Limb (tissue), 2 donors: ENCODE data around the gene POU2AF3.
"Not testable (repeated sequence)": the region's sequence is repeated elsewhere in the genome, so short reads cannot be mapped to it uniquely, and the experiment has no call there.

ENCODE experiments used
- DNase-seq, 2 donors: peaks; one replicate each; pipeline ENCODE4 v3.0.0-alpha.2; 2016; ENCODE audit errors: extremely low spot score in 2 of 2

POU2AF3 gene, protein sequence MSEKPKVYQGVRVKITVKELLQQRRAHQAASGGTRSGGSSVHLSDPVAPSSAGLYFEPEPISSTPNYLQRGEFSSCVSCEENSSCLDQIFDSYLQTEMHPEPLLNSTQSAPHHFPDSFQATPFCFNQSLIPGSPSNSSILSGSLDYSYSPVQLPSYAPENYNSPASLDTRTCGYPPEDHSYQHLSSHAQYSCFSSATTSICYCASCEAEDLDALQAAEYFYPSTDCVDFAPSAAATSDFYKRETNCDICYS

DNA sequence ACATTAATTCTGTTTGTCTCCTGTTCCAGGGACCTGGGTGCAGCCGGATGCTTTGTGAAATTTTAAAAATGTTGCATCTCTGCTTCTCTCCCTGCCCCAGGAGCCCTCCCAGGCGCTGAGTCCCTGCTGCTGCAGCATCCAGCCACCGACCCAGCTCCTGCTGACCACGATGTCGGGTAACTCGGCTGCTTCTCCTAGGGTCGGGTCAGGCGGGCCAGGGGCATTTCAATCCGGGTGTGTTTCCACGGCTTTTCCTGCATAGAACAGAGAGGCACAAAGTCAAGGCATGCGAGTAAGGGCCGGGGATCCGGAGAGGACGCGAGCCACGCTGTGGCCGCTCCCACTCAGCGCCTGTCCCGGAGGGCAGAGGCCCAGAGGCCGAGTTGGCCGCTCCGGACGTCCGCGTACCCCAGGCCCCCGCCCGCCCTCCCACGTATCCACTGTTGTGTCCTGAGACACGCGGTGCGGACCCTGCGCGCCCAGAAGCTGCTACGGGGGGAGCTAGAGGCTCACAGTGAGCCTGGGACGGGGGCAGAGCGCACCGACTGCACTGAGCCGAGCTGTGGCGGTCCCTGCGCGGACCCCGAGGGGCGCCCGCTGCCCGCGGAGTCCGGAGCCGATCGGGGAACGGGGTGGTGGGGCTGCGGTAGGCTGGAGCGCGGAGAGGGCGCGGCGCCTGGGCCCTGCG, at the start of gene POU2AF3:
Gene POU2AF3 (plus strand): TSS at position 134 of the 688 bp plus-strand sequence. CDS start 36 bp downstream, at position 170.
- no peak for DNase-seq

DNA sequence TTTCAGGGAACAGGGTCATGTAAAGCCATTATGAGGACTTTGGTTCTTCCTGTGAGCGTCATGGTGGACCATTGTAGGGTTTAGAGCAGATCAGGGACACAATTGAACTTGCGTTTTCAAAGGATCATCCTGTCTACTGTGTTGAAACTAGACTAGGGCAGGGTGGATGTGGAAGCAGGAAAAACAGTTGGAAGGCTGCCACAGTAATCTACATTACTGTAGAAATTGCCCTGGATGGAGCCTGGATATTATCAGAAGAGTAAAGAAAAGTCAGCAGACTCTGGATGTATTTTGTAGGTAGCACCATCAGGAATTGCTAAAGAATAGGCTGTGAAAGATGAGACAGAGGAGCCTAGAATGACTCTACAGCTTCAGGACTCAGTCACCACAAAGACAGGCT, 47.4 kb upstream of the POU2AF3 start:
- DNase-seq = no peak

DNA sequence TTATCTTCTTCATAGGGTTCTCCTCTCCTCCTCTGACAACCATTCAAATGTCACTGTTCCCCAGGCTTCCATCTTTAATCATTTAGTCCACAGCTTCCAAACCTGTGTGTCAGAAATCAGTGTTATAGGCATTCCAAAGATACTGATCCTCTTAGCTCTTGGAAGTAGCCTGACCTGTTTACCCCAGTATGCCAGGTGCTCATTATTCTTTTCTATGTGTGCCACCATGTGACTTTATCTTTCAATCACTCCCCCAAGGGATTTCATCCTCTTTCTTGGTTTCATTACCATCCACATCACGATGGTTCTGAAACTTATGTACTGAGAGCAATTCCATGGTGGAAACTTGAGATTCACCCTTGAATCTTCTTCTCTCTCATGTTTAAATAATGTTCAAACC, 45.2 kb upstream of the POU2AF3 start:
- DNase-seq = no peak

DNA sequence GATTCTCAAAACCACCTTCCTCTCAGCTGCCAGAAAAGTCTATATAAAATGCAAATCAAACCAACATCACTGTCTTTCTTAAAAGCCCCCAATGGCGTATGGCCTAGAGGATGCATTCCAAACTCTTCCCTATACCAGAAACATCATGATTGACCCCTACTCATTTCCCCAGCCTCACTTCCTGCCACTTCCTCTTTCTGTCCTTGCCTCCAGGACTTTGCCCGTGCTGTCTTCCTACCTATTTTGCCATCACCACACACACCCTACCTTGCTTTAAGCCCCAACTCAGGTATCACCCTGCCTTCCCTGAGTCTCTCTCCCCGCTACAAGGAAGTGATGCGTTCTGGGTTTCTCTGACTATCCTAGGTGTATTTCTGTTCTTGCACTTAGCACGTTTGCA, 44.7 kb upstream of the POU2AF3 start:
- no peak for DNase-seq

DNA sequence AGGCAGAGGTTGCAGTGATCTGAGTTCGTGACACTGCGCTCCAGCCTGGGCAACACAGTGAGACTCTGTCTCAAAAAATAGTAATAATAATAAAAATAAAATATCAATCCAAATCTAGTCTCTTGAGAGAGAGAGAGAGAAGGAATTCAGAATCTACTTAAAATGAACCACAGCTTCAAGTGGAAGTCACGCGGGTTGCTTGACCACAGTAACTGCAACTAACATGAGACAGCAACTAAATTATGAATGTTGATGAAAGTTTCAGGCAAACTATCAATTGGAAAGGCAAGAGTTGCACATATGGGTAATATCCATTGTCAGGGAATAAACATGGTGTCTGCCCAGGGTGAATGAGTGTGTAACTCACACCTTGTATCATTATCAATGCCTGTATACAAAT, 40.3 kb upstream of the POU2AF3 start:
- no peak for DNase-seq

DNA sequence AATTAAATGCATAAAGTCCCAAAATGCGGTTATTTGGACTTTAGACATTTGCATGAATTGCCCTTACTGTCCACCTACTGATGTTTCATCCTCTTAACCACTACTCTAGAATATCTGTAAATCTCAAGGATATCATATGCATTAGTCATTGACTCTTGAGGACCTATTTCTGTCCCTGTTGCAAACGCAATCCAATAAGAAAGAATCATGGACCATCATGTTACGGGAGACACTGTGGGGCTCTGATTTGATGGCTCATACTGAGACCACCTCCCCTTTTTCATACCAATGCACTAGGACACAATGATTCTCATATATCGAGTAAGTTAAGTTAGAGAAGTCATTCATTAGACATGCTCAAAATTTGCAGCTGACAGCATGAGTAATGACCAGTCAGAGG, 38.5 kb upstream of the POU2AF3 start:
- no peak for DNase-seq

DNA sequence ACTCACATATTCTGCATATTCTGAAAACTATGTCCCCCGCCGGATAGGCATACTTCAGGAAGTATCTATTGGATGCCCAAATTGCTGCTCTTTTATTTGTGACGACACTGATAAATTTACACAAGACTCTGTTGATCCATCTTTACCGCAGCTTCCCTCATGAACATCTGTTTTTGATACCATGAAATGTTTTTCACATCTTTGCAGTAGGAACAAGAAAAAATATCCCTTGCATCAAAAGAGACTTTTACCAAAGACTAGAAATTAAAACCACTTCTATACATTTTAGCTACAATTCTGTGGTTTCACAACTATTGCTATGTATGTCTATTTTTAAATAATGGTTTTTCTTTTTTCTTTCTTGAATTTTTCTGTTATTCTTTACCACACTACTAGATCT, 37.5 kb upstream of the POU2AF3 start:
- no peak for DNase-seq

DNA sequence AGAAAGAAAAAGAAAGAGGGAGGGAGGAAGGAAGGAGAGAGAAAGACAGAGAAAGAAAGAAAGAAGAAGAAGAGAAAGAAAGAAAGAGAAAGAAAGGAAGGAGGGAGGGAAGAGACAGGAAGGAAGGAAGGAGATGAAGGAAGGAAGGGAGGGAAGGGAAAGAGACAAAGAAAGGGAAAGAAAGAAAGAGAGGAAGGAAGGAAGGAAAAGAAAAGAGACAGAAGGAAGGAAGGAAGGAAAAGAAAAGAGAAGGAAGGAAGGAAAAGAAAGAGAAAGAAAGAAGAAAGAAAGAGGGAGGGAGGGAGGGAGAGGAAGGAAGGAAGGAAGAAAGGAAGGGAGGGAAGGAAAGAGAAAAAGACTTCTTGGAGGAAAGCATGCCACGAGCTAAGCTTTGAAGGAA, 33.7 kb upstream of the POU2AF3 start:
- DNase-seq = no peak

DNA sequence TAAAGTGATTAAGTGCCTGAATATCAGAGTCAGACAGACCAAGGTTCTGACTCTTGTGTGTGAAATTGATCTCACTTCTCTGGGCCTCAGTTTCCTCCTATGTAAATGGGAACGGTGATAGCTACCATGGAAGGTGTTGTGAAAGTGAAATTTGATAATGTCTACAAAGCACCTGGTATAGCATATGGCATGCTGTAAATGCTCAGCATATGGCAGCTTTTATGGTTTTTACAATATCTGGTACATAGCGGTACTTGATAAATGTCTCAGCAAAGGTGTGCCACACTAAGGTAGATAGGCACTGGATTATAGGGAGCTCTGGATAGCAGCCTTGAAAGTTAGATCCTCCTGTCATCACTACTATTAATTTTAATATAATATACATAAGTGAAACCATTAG, 32.9 kb upstream of the POU2AF3 start:
- DNase-seq = no peak

DNA sequence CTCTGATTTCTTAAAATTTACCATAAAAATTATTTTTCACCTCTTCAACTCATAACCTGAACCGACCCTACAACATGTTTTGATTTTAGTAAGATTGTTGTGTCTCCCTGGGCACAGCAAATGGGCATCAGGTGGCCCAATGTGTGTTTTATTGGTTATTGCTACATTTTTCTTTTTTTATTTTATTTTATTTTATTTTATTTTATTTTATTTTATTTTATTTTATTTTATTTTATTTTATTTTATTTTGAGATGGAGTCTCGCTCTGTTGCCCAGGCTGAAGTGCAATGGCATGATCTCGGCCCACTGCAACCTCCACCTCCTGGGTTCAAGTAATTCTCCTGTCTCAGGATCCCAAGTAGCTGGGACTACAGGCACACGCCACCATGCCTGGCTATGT, 30.0 kb upstream of the POU2AF3 start:
- not testable (repeated sequence) for DNase-seq

DNA sequence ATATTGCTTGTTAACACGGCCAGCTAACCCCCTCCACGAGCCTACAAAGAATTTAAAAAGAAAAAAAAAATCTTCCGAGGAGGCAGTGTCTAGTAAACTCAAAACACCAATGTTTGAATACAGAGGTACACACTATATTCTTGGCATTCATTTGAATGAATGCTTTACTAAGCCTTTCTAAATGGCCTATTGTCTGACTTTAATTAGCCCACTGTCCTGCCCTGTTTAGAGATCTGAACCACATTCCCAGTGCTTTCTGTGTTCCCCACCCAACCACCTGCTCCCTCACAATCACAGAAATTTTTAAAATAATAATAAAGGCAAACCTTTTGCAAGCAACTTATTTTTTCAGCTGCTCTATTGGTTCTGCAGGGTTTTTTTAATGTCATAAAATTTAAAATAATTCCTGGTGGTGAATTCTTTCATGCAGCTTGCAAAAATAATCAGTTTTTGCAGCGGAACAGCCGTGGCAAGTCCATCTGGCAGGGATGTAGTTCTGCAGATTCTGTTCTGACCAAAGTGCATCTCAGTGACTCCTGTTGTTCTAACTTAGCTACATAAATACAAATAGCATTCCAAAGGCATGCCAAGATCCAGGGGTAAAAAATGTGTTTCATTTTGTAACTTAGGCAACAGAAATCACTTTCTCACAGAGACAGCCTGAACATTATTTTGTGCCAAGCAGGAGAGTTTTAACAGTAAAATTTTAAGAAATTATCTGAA, 29.0 kb upstream of the POU2AF3 start:
- DNase-seq = peak in 1 of 2 donors; percentile 77

DNA sequence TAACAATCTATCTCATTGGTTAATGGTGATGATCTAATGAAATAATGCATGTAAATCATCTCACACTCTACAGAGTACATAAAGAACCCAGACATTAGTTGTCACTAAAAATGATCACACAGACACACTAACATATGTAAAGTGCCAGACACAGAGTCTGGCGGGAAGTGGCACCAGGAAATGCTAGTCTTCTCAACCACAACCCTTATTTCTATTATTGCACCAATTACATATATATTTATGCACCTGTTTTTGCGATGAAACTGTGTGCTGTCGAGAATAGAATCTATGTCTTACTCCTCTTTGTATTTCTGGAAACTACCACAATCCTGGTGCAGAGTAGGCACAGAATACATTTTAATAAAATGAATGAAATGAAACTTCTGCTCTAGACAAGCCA, 25.9 kb upstream of the POU2AF3 start:
- no peak for DNase-seq

DNA sequence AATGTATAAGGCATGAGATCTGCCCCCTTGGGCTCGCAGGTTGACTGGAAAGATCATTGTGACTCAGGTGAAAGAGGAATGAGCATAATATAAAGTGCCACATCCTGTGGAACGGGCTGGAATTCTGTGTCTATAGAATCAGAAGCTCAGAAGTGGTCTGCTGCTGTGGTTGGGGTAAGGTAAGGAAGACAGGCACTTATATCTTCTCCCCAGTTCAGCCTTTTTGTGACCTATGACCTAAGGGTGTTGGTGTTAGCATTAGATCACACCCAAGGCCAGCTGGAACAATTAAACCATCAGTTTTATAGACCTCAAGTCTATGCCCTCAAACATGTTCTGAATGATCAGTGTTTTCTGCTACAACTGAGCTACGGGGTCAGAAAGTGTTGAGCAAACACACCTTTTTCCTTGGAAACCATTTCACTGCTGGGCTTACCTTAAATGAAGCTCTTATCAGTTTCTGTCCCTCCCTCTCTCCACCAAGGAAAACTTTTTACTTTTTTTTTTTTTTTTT, 15.7 kb upstream of the POU2AF3 start:
- DNase-seq = no peak

DNA sequence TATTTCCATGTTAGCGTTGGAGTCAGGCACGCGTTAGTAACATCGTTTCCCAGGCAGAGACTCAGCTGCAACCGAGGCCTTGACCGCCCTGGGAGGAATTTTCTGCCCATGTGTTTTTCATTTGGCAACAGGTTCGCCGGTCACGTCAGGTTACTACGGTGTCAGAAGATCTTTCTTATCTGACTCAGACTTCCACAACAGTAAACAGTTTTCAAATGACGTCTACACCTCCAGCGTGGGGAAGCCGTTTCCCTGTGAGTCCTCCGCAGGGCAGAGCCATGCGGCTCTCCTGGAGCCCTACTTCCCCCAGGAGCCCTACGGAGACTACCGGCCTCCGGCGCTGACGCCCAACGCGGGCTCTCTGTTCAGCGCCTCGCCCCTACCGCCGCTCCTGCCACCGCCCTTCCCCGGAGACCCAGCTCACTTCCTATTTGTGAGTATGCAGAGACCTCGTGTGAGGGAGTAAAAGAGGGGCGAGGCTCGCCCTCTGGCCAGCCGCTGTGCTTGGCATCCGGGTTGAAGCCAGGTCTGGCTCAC, 14.3 kb upstream of the POU2AF3 start:
- DNase-seq = peak in 1 of 2 donors; percentile 46

DNA sequence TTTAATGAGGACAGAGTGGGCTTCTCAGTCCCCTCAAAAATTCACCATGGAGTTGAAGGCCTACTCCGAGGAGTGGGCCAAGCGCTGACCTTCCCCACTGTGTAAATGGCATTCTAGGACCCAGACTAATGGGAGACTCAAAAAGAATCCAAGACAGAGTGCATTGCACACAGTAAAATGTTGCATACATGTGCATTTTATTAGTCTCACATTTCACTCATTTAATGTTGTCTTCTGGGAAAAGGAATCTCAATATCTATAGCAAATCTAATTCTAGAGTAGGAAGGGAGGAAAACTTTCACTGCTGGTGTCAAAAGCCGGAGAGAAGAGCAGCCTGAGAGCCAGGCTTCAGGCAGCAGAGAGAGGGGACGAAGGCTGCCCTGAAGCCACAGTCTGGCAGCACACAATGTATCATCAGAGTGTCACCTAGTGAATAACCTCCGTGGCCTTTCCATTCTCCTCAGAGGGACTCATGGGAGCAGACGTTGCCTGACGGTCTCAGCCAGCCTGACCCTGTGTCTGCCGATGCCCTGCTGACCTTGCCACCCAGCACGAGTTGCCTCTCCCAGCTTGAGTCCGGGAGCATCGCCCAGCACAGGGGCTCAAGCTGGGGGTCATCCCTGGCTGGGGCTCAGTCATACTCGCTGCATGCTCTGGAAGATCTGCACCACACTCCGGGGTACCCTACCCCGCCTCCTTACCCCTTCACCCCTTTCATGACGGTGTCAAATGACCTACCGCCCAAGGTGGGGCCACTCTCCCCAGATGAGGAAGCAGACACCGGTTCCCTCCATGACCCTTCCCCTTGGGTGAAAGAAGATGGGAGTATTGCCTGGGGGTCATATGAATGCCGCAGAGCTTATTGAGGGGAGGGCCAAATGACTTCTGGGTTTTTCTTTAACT, 12.9 kb upstream of the POU2AF3 start:
- no peak for DNase-seq

DNA sequence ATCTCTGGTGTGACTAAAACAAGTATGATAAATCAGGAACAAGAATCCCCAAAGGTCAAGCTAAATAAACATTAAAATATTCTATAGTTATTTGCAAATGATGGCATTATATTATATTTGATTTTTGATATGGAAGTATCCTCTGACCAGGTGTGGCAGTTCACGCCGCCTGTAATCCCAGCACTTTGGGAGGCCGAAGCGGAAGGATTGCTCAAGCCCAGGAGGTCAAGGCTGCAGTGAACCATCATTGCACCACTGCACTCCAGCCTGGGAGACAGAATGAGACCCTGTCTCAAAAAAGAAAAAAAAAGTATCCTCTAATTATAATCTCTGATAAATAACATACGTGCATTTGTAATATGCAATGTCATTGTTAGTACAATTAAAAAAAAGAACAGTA, 6.6 kb upstream of the POU2AF3 start:
- DNase-seq = no peak

DNA sequence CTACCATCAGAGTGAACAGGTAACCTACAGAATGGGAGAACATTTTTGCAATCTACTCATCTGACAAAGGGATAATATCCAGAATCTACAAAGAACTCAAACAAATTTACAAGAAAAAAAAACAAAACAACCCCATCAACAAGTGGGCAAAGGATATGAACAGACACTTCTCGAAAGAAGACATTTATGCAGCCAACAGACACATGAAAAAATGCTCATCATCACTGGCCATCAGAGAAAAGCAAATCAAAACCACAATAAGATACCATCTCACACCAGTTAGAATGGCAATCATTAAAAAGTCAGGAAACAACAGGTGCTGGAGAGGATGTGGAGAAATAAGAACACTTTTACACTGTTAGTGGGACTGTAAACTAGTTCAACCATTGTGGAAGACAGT, 5.9 kb upstream of the POU2AF3 start:
- DNase-seq = not testable (repeated sequence)

DNA sequence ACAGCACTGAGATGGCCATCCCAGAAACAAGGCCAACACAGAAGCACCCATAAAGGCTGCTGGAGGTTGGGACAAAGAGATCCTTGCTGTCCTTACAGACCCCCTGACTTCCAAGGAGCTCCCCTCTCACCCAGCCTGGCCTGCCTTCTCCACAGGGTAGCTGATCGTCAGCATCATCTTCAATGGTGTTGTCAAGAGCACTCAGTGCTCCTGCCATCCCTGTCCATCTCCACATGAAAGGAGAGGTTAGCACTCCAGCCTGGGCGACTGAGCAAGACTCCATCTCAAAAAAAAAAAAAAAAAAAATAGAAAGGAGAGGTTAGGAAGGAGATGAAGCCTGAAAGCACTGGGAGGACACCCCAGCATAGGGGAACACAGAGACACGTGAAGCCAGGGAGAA, 2.1 kb upstream of the POU2AF3 start:
- DNase-seq = no peak

DNA sequence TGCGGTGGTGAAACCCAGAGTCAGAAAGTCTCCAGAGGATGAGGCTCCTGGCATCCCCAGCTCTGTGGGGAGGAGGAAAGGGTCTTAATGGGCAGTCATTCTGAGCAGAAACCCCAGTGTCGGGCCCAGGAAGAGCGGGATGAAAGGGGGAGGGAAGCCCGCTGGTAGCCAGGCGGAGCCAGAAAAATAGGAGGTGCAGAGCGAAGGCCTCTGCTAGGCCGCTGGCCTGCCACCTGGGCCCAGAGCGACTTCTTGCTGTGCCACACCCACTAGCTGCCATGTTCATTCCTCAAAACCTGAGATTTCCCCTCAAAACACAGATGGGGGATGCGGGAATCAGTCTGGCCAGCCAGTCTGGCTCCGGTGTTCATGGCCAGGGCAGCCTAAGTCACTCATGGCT, 650 bp upstream of the POU2AF3 start:
- no peak for DNase-seq

DNA sequence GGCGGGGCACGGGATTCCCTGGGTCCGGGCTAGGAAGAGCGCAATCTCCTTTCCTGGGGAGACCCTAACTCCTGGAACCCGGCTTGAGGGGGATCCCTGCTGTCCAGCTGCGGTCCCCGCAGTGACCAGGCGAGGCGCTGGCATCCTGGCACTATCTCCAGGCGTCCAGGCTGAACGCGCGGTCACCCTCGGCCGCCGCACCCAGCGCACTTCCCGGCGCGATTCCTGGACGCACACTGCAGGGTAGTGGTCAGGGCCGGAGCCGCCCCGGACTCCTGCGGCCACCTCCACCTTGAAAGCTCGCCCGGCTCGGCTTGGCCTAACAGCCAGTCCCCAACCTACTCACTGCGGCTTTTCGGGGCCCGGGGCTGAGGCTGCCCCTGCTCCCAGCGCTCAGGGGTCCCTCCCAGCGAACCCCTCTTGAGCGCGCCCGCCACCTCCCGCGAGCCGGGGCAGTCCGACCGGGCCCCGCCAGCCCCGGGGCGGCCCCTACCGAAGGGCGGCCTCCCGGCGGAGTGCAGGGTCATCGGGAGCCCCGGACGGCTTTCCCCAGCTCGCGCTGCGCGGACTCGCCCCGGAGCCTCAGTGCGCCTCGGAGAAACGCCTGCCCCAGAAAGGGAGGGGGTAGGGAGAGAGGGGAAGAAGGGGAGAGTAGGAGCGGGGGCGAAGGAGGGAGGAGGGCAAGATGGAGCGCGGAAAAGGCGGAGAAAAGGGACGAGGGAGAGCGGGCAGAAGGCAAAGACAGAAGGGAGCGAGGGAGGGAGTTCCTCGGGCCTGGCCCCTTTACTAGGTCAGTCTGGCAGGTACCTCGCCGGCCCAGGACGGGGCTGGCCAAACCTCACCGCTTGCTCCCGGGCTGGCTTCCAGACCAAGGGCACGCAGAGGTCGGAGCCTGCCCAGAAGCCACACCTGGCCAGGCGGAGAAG, 1.0 kb downstream of the POU2AF3 start:
- peak in 1 of 2 donors; percentile 79 for DNase-seq
